Measurements from ENCODE around the gene BBS12. TPM values are rescaled to one million over a fixed set of nuclear protein-coding genes. Genes with fewer than 3 reads are reported as not detected.

Gene BBS12
- total and polyA plus RNA-seq, 9 of the 15 experiments (the other 6 are each of a cell fraction or from before 2014, with no cell fraction given), result 2.7 to 6.5 (median 3.3) TPM

GRCh38 chr4:122732329-122733026, at the start of gene BBS12 (continued):
- TF ChIP-seq ZHX1 (conservative IDR thresholded peaks at IDR 0.05; ENCODE audit: low read length) (no peak), THAP12 (CRISPR knock-in tag; IDR thresholded peaks at IDR 0.05) (peak; percentile 30; the same call in 1 of the 2 replicates), ZNF197 (CRISPR knock-in tag; IDR thresholded peaks at IDR 0.05; ENCODE audit: low read depth) (no peak), ZNF316 (IDR thresholded peaks at IDR 0.05) (no peak), CEBPG (CRISPR knock-in tag; IDR thresholded peaks at IDR 0.05) (no peak), CEBPG (tag; conservative IDR thresholded peaks at IDR 0.05 in 1 of 2, IDR thresholded peaks at IDR 0.05 in 1 of 2) (no peak), GATAD2B (IDR thresholded peaks at IDR 0.05; ENCODE audit: borderline replicate concordance) (no peak), HDAC2 (IDR thresholded peaks at IDR 0.05) (peak; percentile 11; the same call in 1 of the 2 replicates), MNT (conservative IDR thresholded peaks at IDR 0.05) (peak; percentile 62 to 83), L3MBTL2 (IDR thresholded peaks at IDR 0.05) (peak; percentile 75), SMAD1 (IDR thresholded peaks at IDR 0.05; ENCODE audit: low read depth, low read length, partially characterized antibody) (no peak), JUND (IDR thresholded peaks at IDR 0.05; ENCODE audit: borderline replicate concordance, low read depth, low read length) (peak; percentile 68), JUND (tag; IDR thresholded peaks at IDR 0.05; ENCODE audit: borderline replicate concordance, low read depth, low read length) (peak; percentile 12; the same call in 1 of the 3 replicates), CBX1 (IDR thresholded peaks at IDR 0.05; ENCODE audit: low read depth) (no peak), CTCFL (IDR thresholded peaks at IDR 0.05; ENCODE audit: borderline replicate concordance, insufficient read depth, low read depth, low read length, poor library complexity, severe bottlenecking) (peak; percentile 43), ZBTB12 (CRISPR knock-in tag; IDR thresholded peaks at IDR 0.05) (0 out of 2 replicates have a peak, but pooled peaks have one; percentile 23), NBN (IDR thresholded peaks at IDR 0.05; ENCODE audit: low read depth) (no peak)

Data from K562 (cell line).